Measurements from ENCODE around the gene HS3ST5. TPM values are rescaled to one million over a fixed set of nuclear protein-coding genes. Genes with fewer than 3 reads are reported as not detected.

HS3ST5 gene
- total and polyA plus RNA-seq, 2 experiments from 2014 or later: 2.8 to 3.5 TPM

- H3K9me3 Mint-ChIP-seq: peaks cover 11% of the 10 kb centered on the region; the same call in 2 of the 3 replicates
- H3K27me3 ChIP-seq (ENCODE audit: insufficient read depth): no peaks in the 10 kb centered on the region
- no peak overlapping the region for H2AFZ ChIP-seq
- ATAC-seq (no peak), DNase-seq (ENCODE audit: low spot score) (no peak)
- no peaks in the 10 kb centered on the region for H3K9me2 ChIP-seq (ENCODE audit: insufficient read depth)
- H3K27ac ChIP-seq (ENCODE audit: low read depth): no peak overlapping the region
- H3K79me2 ChIP-seq (replicated peaks; ENCODE audit: insufficient read depth): peaks cover 11% of the 10 kb centered on the region
- no peak overlapping the region for H3K4me3 Mint-ChIP-seq
- no peaks in the 10 kb centered on the region for H3K4me1 Mint-ChIP-seq
- TF ChIP-seq POLR2AphosphoS5 (IDR thresholded peaks at IDR 0.05; ENCODE audit: low read depth): no peak
- TF ChIP-seq ZNF114 (CRISPR knock-in tag; IDR thresholded peaks at IDR 0.05): no peak
- no peak for TF ChIP-seq STAT1 (IDR thresholded peaks at IDR 0.05; ENCODE audit: unreplicated experiment)
- TF ChIP-seq CTCF (conservative IDR thresholded peaks at IDR 0.05; ENCODE audit: low read depth in 2 of 2): no peak
- no peak for TF ChIP-seq ZNF462 (CRISPR knock-in tag; IDR thresholded peaks at IDR 0.05)
- TF ChIP-seq EZH2 (IDR thresholded peaks at IDR 0.05; ENCODE audit: low read depth, unreplicated experiment): no peak
- no peak for TF ChIP-seq REST (IDR thresholded peaks at IDR 0.05; ENCODE audit: unreplicated experiment)
- no peak for TF ChIP-seq EZH2phosphoT487 (IDR thresholded peaks at IDR 0.05; ENCODE audit: unreplicated experiment)
- TF ChIP-seq JUNB (IDR thresholded peaks at IDR 0.05; ENCODE audit: unreplicated experiment): no peak
- no peak for TF ChIP-seq ETS1 (IDR thresholded peaks at IDR 0.05)
- no peak for TF ChIP-seq NANOG (IDR thresholded peaks at IDR 0.05; ENCODE audit: borderline replicate concordance)
- no peak for TF ChIP-seq ZNF331 (CRISPR knock-in tag; IDR thresholded peaks at IDR 0.05; ENCODE audit: low read depth)
- TF ChIP-seq CREB1 (CRISPR knock-in tag; IDR thresholded peaks at IDR 0.05; ENCODE audit: low read depth): no peak
- no peak overlapping the region for H3K4me3 ChIP-seq
- H3F3A ChIP-seq (replicated peaks; ENCODE audit: low read depth): no peaks in the 10 kb centered on the region
- H3K4me1 ChIP-seq (ENCODE audit: insufficient read depth): no peaks in the 10 kb centered on the region
- H3K27me3 Mint-ChIP-seq (ENCODE audit: insufficient read depth, low read depth, poor library complexity): no peaks in the 10 kb centered on the region
- no peaks in the 10 kb centered on the region for H4K20me1 ChIP-seq (replicated peaks; ENCODE audit: insufficient read depth)
- H3K36me3 Mint-ChIP-seq (ENCODE audit: low read depth): peaks cover 20% of the 10 kb centered on the region
- H3K4me2 ChIP-seq: no peak overlapping the region
- H3K27ac Mint-ChIP-seq: no peak overlapping the region
- 0 out of 2 replicates have a peak, but pooled peaks cover 6% of the 10 kb centered on the region for H3K36me3 ChIP-seq (ENCODE audit: insufficient read depth)
These were observed 32.8 kb downstream of the HS3ST5 start for GRCh38 chr6:114310053-114310452.

All from GM23338 (cell line).